Embryonic facial prominence (tissue), 1 donor: Measurements from ENCODE around the gene SLC37A1.

Experiments
- DNase-seq: peaks from one replicate; pipeline ENCODE4 v3.0.0-alpha.2; 2016; ENCODE audit errors: extremely low spot score

The SLC37A1 gene

DNA sequence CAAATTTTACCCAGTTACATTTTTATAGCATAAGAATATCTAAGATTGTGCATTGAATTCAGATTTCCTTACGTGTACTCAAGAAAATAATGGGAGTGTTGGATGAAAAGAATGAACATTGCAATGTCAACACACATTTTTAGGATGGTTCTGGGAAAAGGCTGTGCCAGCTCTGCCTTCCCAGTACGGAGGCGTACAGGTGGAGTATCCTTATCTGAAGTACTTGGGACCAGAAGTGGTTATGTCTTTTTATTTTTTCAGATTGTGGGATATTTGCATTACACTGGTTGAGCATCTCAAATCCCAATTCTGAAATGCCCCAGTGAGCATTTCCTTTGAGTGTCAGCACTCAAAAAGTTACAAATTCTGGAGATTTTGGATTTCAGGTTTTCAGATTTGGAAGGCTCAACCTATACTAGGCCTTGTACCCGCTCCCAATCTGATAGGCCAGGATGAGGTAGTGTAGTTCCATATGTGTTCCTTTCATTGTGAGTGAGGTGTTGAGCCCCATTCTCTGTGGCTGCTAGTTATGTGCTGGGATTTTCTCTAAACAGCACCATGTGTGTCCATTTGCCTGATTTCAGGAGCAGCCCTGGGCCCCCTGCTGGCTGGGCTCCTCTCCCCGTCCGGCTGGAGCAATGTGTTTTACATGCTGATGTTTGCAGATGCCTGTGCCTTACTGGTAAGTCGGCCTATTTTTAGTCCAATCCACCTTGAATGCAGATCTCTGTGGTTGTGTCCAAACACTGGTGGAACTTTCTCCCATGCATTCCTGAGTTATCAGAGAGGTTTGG lies 60.8 kb downstream of the SLC37A1 start:
- no peak for DNase-seq

DNA sequence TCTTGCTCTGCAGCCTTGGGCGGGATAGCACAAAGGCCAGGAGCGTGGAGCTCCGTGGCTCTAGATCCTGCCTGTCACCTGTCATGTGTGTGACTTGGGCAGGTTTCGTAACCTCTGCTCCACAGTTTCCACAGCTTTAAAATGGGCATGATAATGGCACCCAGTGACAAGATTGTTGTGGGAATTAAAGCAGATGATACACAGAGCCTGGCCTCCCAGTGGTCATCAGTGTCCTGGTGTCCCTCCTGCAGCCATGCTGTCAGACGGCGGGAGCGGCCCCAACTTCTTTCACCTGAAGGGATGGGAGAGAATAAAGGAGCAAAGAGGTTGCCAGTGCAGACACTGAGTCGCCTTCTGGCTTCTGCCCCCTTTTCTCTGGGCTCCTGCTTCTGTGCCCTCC lies 61.5 kb downstream of the SLC37A1 start:
- DNase-seq: no peak

DNA sequence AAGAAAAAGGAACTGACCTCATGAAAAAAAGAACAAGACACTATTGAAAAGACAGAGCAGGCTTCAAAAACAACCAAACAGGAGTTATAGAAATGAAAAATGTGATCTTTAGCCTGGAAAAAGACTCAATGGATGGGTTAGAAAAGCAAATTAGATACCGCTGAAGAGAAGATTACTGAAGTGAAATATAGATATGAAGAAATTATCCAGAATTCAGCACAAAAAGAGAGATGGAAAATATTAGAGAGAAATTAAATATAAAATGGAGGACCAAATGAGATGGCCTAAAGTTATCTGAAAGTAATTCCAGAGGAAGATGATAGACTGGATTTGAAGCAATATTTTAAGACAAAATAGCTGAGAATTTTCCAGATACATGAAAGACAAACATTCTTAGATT lies 63.0 kb downstream of the SLC37A1 start:
- DNase-seq: no peak

DNA sequence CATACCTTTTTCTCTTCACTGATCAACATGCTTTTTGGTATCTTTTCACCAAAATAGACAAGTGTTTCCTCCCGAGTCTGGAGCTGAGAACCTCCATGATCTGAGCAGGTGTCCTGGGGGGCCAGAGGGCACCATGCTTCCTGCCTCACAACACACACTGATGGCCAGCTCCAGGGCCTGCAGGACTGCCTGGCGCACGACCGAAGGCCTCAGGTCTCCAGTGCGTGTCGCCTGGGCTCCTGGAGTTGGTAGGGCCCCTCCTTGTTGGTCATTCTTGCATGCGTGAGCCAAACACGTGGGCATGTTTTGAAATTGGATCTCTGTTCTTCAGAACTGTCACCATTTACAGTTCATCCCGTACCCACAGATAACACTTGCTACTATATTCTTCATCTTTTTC lies 64.4 kb downstream of the SLC37A1 start:
- DNase-seq: no peak

DNA sequence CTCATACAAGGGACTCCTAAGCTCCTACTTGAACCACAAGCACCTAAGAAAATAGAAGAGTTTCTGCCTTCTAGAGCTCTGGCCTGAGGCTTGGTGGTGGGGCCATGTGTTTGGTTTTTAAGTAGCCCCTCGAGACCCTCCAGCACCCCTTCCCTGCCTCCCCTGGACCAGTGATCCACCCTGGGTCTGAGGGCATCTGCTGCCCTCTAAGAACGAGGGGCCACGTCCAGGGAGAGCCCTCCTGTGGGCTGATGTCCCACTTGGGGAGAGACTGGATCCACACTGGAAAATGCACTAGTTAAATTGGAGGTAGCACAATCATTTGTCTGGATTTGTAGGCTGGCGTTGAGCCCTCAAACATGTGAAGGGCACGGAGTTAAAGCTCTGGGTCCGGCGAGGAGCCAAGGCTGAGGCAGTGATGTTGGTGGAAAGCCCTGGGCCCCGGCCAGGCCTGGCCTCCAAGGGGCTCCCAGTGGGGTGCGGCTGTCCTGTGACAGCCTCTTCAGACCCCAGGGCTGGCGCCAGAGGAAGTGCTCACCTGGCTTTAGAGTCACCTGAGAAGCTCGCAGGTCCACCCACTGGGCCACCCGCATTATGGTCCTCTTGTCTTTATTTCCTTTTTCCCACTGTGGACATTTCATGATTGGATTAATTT lies 65.2 kb downstream of the SLC37A1 start:
- DNase-seq: no peak

DNA sequence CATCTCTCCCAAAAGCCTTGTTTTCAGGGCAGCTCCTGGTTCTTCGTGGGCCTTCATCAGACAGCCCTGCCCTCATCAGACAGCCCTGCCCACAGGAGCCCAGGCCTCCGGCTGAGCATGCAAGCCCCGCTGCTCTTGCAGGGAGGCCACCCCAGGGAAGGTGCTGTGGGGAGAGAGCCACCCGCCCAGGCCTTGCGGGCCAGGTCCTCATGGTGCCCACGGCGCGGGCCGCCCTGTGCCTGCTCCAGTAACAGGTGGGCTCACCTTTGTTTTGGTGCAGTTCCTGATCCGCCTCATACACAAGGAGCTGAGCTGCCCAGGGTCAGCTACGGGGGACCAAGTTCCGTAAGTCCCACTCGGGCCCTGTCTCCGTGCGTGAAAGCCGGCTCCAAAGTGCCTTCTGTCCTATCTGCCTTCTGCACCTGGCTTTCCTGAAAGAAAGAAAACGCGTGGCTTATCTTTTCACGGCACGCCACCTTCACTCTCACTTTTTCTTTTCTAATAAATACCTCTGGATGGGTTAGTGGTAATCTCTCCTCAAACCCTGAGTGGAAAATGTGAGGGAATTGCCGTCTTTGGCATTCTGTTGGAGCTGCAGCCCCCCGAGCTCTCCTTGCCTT lies 65.9 kb downstream of the SLC37A1 start:
- DNase-seq: no peak

DNA sequence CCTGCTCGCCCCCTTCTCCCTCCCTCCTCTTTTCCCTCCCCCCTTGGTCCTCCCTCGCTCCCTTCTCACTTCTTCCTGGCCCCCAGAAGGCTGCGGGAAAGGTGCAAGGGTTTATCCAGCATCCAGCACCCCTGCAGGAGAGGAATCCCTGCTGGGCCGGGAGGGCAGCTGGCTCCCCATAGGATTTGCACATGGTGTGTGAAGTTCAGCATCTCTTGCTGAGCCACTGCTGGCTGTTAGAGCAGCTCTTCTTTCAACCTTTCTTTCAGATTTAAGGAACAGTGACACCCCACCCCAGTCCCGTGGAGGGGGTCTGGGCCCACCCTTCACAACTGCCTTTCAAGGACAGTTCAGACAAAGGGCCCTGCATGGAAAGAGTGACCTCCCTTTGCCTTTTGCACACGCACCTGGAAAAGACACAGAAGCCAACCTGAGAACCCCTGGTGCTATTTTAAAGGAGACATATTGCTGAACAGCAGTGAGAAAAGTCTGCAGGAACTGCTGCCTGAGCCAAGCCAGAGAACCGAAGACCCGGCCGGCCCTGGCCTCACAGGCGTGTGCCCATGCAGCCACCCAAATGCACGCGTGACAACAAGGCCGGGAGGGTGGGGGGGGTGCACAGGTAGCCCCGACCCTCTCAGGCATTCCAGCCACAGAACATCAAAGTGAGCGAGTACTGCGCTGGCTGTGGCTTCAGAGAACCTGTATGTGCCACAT lies 66.6 kb downstream of the SLC37A1 start:
- no peak for DNase-seq

DNA sequence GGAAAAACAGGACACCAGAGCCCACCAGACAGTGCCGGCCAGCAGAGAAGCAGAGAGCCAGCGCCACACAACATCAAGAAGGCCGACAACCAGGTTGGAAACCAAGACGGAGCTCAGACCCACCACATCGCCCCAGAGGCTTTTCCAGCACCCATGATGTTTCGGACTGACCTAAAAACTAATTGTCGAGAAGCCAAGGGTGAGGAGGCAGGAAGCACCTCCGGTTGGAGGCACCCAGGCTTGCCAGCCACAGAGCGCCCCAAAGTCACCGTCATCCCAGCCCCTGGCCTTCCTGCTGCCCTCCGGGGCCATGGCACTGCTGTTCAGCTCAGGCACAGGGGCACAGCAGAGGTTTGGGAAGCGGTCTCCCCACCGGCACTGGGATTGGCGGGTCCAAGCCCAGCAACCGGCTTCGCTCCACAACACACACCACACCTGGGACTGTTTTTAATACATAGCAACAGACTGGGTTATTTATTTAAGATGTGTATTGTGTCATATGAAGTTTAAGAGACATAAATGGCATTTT lies 67.2 kb downstream of the SLC37A1 start:
- DNase-seq: no peak

DNA sequence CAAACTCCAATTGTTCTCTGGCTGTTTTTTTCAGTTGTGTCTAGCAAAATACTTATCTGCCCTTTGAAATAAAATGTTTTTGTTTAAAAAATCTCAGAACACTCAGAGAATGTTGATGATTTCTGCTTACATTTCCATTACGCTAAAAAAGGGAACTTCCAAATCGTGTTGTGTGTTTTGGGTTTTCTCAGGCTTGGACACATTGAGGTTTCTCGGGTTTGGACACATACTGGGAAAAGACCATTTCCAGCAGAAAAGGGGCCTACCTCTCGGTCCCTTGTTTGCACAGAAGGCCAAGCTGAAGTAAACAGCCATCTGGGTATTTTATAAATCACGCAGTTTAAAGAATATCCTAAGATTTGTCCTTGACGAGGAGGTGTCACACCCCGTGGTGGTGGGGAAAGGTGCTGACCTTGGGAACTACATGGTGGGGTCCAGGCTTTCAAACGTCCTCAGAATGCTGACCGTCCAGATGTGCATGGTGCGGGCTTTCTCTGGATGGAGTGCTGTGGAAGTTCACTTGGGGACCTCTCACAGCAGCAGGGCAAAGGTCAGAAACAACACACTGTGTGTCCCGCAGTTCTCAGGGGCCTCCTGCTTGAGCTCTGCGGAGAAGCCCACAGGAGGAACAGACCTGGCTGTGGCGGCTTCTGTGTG lies 67.8 kb downstream of the SLC37A1 start:
- no peak for DNase-seq

DNA sequence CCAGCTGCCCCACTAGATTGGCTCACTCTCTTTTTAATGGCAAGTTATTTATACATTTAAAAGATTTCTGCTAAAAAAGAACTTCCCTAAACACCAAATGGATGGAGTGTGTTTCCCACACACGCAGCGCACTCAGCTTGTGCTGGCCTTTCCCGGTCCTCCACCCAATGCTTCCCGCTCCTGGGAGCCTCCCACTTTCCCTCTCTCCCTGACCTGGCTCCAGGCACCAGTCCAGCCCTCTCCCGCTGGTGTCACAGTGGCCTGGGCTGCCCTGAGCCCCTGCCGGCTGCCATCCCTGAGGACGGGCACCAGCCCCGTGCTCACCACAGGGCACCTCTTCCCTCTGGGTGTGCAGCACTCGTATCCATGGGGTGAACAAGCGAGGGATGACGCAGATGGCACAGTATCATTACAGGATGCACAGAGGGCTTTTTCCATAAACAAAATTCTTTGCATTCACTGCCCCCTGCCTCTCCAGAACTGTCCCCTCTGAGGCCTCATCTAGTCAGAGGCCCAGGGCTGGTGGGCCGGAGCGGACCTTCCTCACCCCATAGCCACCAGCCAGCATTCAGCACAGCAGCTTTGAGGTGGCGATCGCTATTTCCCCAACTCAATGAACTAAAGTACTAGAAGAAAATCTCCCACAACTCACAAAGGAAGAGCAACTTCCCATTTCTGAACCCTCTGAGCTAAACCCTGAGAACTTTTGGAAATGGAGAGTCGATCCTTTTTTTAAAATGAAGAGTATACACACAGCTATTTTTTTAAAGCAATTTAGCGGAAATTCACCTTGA lies 68.5 kb downstream of the SLC37A1 start:
- no peak for DNase-seq

DNA sequence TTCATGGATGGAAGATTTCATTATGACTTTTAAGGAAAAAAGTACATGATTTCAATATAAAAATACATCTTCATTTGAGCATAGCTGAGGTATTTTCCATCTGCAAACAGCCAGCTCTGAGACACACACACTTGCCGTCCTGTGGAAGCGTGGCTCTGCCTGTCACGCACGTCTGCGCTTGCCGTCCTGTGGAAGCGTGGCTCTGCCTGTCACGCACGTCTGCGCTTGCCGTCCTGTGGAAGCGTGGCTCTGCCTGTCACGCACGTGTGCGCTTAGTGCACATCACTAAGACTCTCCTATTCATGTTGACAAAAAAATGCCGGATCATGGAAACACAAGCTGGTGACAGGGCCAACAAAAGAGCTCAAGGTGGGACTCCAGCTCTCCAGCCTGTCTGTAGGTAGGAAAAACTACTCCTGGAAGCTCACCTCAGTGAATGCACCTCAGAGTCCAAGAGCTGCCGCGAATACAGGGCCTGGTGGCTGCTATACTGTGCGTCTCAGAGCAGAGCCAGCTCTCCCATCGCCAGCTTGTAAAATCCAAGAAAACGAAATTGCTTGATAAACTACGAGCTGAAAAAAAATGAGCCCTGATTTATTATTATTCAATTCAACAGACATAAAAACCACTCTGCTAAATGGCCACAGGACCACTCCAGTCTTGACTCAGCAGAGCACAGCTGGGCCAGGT lies 69.3 kb downstream of the SLC37A1 start:
- DNase-seq: no peak

DNA sequence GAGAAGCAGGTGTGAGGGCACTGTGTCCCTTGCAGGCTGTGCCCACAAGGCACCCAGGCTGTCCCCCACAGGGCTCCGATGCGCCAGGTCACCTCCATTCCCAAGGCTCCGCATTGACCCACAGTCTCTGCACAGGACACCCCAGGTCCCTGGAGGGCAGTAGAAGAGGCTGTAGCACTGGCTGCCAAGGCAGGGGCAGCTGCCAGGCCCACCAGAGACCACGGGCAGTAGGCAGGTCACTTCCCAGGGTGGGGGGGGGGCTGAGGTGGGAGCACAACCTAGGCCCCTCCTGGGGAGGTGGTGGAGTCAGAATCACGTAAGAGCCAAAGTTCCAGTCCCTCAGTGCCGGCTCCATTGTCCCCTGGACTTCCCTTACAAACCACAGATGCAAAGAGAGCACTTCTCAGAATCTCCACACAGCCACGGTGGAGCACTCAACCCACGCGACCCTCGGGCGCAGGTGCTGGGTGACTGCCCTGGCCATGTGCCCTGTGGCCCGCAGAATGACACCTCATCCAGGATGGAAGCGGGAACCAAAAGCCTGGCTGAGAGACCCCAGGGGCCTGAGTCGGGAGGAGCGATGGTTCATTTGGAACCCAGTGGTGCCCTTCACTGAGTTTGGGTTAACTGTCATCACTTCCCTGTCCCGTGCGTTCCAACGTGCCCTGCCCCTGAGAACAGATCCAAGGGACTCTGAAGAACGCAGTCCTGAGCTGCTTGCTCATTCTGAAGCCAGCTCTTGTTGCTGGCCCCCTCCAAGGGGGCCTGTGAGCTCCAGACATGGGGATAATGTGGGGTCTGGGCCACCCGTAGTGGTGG lies 70.0 kb downstream of the SLC37A1 start:
- no peak for DNase-seq

DNA sequence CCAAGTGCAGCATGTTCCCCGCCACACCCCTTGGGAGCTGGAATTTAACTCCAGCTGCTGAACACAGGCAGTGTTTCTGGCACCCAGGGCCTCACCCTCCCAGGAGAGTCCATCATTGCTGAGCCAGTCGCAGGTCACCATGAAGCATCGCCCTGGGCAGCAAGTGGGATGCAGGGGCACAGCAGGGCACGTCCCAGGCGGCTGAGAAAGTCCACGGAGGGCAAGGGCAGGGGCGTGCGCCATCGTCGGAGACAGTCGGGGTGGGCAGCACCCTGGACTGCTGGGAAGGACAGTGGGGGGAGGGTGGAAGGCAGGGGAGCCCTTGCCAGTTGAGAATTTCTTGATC lies 70.6 kb downstream of the SLC37A1 start:
- DNase-seq: no peak

DNA sequence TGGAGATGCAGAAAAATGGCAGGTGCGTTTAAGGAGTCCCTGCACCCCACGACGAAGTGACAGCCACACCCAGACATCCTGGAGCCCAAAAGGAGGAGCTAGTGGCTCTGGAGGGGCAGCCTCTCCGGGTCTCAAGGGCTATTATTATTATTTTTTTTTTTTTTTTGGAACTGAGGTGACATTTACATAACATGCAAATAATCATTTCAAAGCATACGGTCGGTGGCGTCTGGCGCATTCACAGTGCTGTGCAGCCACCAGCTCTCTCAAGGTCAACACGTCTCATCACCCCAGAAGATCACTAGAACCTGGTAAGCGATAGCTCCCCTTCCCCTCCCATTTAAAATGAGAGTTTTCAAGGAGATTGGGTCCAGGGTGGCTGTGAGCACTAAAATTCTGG lies 72.2 kb downstream of the SLC37A1 start:
- no peak for DNase-seq

DNA sequence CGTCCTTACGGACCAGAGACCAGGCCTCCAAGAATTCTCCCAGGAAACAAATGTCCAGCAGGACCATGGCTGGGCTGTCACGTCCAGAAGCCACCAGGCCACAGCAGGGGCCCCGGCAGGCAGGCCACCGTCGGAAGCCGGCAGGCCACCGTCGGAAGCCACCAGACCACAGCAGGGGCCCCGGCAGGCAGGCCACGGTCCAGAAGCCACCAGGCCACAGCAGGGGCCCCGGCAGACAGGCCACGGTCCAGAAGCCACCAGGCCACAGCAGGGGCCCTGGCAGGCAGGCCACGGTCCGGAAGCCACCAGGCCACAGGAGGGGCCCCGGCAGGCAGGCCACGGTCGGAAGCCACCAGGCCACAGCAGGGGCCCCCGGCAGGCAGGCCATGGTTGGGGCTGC lies 72.8 kb downstream of the SLC37A1 start:
- no peak for DNase-seq

DNA sequence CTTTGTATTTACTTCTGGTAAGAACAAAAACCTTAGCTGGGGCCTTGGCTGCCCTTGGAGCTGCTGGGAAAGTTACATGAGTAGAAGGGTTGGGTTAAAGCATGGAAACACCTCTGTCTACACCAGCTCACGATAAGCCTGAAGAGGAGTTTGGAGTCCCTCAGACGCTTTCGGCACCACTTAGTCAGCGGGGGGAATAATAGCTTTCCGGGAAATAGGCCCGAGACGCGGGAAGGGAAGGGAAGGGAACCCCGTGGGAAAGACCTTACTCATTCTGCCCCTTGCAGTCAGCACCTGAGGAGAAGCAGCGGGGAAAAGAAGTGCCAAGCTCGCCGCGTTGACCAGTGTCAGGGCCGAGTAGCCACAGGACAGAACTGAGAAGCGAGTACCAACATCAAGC lies 73.4 kb downstream of the SLC37A1 start:
- no peak for DNase-seq

DNA sequence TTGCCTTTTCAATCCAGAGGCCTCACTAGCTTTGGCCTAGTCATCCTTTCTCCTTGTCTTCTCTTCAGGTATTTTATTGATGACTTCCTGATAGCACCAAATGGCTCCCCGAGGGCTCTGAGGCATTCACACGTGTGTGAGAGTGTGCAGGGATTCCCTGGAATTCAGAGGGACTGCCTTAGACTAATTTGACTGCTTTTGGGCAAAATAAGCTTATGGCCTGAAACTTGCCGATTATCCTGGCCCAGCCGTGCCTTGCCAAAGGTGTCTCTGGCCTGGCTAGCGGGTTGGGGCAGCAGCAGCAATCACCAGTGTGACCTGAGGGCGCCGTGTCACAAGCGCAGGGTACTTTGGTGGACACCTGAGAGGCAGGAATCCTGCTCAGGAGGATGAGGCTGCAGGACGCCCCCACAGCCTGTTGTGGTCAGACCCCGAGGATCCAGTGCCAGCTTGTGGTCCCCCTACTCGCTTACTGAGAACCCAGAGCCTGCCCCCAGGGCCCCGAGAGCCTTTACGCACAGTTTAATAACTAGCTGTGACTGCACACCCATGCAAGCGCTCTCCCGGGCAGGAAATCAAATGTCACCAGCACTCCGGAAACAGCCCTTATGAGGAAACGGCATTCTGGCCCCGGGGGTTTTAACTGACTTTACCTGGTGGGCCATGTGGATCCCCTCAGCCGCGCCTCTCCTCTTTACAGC lies 76.9 kb downstream of the SLC37A1 start:
- no peak for DNase-seq

DNA sequence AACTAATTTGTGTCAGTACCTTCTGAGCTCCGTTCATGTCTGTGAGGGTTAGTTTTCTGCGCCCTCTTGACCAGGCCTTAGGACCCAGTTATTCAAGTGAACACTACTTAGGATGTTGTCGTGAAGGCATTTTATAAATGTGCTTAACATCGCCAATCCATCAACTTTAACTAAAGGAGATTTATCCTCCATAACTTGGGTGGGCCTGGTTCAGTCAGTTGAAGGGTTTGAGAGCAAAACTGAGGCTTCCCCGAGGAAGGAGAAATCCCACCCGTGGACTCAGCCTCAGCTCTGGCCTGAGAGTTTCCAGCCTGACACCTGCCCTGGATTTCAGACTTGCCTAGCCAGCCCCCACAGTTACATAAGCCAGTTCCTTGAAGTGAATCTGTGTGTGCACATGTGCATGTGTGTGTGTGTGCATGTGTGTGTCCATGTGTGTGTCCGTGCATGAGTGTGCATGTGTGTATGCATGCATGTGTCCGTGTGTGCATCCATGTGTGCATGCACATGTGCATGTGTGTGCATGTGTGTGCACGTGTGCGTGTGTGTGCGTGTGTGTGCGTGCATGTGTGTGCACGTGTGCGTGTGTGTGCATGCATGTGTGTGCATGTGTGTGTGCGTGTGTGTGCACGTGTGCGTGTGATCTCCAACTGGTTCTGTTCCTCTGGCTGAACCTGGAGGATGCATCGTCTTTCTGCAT lies 77.7 kb downstream of the SLC37A1 start:
- no peak for DNase-seq
